ENCODE measurements around the gene SORL1-AS1.
A peak's percentile ranks its signal among the peaks of the same experiment; 100 is the strongest.

SORL1-AS1 gene

GRCh38 chr11:121451178-121451985, 1.4 kb downstream of the SORL1-AS1 start:
- DNase-seq, result peak; percentile 58

DNA sequence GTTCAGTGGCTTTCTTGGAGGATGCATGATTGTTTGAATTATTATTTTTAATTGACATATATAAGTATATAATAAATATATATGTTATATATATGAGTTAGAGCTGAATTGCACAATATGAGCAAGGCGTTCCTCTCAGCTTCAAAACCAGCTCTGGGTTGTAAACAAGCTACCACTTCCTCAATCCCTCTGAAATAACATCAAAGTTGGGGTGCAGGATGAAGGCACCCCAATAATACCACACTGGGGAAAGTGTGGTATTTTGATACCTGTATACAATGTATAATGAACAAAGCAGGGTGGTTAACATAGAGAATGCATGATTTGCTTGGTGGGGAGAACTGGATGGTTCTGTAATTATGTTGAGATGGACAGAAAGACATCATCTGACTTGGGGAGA, 2.4 kb downstream of the SORL1-AS1 start:
- DNase-seq, result no peak

DNA sequence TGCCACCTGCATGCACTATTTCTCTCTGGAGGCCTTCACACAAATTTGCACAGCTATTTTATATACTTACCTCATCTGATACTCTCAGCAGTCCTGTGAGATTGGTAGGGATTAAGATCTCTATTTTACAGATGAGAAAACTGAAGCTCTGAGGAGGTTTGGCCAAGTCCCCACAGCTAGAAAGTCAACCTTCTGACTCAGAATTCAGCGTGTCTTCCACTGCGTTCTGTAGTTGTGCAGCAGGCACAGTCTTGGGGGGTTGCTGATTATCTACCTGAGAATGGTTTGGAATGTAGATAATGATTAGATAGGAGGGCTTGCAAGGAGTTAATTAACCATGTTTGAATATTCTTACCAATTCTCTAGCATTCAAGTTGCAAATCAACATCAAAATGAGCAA, 3.1 kb downstream of the SORL1-AS1 start:
- DNase-seq, result no peak

- DNase-seq, result no peak
These were observed 3.6 kb downstream of the SORL1-AS1 start for GRCh38 chr11:121449123-121449522.

DNA sequence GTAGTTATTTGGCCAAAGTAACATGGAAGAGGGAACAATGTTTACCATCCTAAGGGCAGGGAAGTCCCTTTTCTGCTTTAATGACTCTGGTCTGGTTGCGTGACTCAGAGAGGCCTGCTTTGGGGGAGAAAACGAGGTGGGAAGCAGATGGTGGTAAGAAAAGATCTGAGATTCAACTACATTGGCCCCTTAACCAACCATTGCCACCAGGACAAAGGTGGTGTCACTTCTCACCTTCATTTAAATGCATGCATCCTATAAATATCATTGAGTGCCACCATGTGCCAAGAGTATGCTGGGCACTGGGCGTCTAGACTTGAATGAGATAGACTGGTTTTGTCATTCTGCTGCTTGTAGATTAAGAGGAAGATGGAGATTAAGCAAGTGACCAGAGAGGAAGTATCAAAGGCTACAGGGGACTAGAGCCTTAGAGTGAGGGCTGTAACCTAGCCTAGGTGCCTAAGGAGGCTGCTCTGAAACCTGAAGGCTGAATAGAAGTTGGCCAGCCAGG, 4.3 kb downstream of the SORL1-AS1 start:
- DNase-seq, result no peak

- no peak for DNase-seq
These were observed 4.8 kb downstream of the SORL1-AS1 start for GRCh38 chr11:121448011-121448410.

GRCh38 chr11:121446752-121447156, 6.0 kb downstream of the SORL1-AS1 start:
- no peak for DNase-seq

GRCh38 chr11:121445071-121445768, 7.5 kb downstream of the SORL1-AS1 start:
- DNase-seq, result no peak

DNA sequence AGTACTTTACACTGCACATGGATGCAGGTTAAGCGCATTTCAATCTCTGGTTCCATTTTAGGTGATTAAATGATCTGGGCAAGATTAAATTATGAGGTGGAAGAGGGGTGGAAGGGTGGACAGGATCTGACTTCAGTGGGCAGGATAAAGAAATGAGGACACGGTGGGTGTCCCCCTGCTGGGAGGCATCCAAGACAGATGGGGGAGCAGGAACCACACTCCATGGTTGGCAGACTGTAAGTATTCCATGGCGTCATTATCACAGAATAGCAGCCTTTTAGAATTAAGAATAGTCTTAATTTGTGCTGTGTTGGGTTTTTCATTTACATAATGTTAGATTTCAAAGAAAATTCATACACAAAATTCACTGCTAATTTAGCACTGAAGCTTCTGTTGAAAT, 8.2 kb downstream of the SORL1-AS1 start:
- no peak for DNase-seq

DNA sequence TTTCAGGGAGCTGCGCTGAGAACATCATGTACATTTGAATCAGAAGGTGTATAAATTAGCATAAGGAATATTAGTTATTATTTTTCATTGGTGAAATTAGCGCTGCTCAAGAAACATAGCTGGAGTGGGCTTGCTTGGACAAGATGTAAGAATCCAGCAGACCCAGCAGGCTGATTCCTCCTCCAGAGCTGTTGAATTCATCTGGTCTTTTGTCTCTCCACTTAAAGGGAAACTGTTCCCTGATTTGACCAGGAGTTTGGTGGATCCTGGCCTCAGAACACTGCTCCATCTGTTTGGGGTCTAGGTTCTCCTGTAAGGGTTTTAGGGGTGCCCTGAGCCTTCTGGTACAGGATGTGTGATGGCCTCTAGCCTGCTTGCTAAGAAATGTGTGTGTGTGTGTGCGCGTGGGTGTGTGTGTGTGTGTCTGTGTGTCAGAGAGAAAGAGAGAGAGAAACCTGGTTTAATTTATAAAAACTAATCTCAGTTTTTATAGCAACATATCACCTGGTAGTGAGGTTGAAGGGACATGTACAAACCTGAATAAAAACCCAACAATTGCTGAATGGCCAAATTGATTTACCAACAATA, 9.0 kb downstream of the SORL1-AS1 start:
- no peak for DNase-seq

DNA sequence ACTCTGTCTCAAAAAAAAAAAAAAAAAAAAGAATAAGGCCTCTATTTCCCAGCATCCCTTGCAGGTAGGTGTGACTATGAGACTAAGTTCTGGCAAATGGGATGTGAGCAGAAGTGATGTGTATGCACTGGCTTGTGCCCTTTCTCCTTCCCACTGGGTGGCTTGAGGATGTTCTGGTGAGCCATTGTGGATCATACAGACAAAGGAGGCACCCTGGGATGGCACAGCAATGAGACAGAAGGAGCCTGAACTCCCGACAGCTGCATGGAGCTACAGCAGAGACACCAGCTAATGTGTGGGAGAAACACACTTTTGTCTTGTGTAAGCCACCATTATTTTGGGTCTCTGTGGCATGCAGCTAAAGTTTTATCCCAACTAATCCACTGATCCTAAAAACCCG, 11.2 kb downstream of the SORL1-AS1 start:
- DNase-seq, result no peak

GRCh38 chr11:121439759-121440158, 13.0 kb downstream of the SORL1-AS1 start:
- DNase-seq, result no peak

- no peak for DNase-seq
These were observed 13.4 kb downstream of the SORL1-AS1 start for GRCh38 chr11:121439337-121439736.

DNA sequence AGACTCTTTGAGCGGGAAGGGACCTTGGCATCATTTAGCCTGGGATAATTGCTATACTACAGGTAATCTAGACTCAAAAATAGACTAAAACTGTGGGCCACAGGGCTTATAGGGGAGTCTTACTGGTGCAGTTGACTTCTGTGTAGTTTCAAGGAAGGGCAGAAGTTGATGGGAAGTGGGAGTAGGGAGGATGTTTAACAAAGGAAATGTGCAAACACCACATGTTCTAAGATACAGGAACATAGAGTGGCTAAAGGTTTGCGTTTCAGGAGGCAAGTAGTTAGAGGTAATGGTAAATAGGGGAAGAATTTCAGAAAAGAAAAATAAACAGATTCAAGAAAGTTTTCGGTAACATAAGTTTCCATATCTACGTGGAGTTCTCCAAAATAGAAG, 15.1 kb downstream of the SORL1-AS1 start:
- DNase-seq, result no peak

DNA sequence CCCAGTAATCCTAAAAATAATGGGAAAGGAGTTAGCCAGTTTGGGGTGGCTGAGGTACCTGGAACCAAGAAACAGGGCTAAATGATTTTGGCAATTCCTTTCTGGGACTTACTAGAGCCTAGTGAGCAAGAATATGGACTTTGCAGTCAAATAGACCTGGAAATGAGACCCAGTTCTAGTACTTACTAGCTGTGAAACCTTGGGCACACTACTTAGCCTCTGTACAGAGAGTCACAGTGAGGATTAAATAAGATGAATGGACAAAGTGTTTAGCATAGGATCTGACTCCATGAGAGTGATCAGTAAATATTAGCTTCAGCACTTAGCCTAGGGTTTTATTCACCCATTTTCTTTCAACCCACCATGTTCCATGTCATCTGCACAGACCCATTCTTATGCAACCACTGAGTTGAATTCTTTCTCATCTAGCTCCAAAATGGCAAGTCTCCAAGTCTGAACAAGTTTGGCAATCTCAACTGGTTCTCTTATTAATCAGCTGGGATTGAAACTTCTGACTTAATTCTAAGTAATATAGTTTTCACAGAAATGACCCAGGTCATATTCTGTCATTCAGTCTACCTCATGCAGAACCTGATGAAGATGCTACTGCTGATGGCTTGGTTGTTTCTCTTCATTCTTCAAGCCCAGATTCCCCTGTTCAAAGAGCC, 15.6 kb downstream of the SORL1-AS1 start:
- no peak for DNase-seq

- DNase-seq, result no peak
These were observed 16.9 kb downstream of the SORL1-AS1 start for GRCh38 chr11:121435551-121436511.

GRCh38 chr11:121435132-121435531, 17.6 kb downstream of the SORL1-AS1 start:
- no peak for DNase-seq

GRCh38 chr11:121431820-121432526, 20.8 kb downstream of the SORL1-AS1 start:
- DNase-seq, result no peak

DNA sequence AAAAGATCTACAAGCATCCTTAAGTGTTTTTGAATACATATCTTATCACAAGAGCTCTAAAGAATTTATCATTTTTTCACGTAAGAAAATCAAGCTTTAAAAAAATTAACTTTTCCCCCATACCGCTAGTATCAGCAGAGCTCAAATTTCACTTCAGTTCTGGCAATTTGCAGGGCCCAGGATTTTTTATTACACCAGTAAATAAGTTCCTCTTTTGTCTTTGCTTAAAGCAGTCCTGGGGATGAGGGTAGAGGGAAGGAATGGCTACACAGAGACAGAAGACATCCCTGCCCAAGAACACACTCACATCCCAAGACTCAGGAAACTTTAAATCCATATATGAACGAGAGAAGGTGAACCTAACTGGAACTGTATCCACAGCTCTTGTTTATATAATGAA, 23.2 kb downstream of the SORL1-AS1 start:
- no peak for DNase-seq

- DNase-seq, result no peak
These were observed 25.4 kb downstream of the SORL1-AS1 start for GRCh38 chr11:121427400-121427744.

All from right forelimb (tissue), 1 donor.